ENCODE measurements around the gene FBXO45.
"Not testable (repeated sequence)": the region's sequence is repeated elsewhere in the genome, so short reads cannot be mapped to it uniquely, and the experiment has no call there.

Gene FBXO45

DNA sequence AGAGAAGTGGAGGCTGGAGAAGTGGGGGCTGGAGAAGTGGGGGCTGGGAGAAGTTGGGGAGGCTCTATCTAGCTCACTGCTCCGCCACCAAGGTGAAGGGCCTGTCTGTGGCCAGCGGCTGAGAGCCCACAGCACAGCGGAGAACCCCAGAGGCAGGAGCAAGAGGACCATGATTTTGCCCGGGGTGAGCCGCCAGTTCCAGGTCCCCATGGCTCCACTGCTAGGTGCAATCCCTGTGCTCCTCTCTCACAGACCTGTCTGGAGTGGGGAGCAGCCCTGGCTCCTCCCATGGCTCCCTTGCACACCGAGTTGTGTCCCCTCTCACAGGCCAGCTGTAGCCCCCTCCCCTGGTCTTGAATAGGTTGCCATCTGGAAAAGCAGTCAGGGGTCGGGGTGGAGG, 66.4 kb downstream of the FBXO45 start:
- peak overlapping the region; percentile 99 for H3K9ac ChIP-seq (ENCODE audit: low read depth, low read length, poor library complexity, severe bottlenecking)

DNA sequence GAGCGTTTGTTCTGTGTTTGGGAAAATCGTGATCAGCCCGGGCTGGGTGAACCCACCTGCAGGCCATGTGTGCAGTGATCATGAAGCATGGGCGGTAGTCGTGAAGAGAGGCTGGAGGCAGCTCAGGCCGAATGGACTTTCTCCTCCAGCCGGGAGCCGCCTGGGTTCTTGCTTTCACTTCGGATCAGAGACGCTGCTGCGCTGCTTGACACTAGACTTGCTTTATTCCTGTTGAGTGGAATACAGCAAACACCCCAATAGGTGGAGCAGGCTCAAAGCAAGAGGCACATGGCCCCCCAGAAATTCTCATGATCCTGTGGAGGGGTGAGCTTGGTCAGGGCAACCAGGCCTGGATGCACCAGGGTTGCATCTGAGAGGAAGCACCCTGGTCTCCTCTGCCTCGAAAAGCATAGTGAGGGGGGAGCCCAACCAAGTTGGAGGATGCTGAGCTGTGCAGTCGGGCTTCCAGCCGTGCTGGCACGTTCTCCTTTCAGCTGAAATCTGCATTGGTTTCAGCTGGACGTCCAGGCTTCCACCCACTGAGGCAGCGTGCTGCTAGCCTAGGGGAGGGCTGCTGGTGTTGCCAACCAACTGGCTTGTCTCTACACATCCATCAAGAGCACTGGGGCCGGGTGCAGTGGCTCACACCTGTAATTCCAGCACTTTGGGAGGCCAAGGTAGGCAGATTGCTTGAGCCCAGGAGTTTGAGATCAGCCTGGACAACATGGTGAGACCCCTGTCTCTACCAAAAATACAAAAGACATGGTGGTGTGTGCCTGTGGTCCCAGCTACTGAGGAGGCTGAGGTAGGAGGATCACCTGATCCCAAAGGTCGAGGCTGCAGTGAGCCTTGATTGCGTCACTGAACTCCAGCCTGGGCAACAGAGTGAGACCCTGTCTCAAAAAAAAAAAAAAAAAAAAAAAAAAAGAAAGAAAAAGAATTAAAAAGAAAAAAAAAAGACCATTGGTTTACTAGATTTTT, 68.2 kb downstream of the FBXO45 start:
- H3K79me2 ChIP-seq (ENCODE audit: insufficient read depth, low read length) = peaks cover 90% of the 10 kb centered on the region
- H2AFZ ChIP-seq (ENCODE audit: low read length) = no peak overlapping the region
- peaks cover 17% of the 10 kb centered on the region for H3K27me3 ChIP-seq (ENCODE audit: insufficient read depth, low read length, poor library complexity, severe bottlenecking)
- peaks cover 53% of the 10 kb centered on the region for H3K4me1 ChIP-seq (ENCODE audit: insufficient read depth, low read length, poor library complexity, severe bottlenecking)
- peak overlapping the region; percentile 93 for H3K4me3 ChIP-seq (ENCODE audit: low read length, poor library complexity, severe bottlenecking)
- peak overlapping the region; percentile 85 for H3K4me2 ChIP-seq (ENCODE audit: low read depth, low read length, poor library complexity, severe bottlenecking)
- H3K9me2 ChIP-seq (replicated peaks; ENCODE audit: low read depth, low read length) = no peaks in the 10 kb centered on the region
- H3F3A ChIP-seq (ENCODE audit: low read depth) = peaks cover 6% of the 10 kb centered on the region
- H4K20me1 ChIP-seq (ENCODE audit: insufficient read depth, low read length, poor library complexity, severe bottlenecking) = peaks cover 17% of the 10 kb centered on the region
- TF ChIP-seq EZH2phosphoT487 (IDR thresholded peaks at IDR 0.05; ENCODE audit: borderline replicate concordance) = no peak
- TF ChIP-seq, protein P1, sequence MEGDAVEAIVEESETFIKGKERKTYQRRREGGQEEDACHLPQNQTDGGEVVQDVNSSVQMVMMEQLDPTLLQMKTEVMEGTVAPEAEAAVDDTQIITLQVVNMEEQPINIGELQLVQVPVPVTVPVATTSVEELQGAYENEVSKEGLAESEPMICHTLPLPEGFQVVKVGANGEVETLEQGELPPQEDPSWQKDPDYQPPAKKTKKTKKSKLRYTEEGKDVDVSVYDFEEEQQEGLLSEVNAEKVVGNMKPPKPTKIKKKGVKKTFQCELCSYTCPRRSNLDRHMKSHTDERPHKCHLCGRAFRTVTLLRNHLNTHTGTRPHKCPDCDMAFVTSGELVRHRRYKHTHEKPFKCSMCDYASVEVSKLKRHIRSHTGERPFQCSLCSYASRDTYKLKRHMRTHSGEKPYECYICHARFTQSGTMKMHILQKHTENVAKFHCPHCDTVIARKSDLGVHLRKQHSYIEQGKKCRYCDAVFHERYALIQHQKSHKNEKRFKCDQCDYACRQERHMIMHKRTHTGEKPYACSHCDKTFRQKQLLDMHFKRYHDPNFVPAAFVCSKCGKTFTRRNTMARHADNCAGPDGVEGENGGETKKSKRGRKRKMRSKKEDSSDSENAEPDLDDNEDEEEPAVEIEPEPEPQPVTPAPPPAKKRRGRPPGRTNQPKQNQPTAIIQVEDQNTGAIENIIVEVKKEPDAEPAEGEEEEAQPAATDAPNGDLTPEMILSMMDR (conservative IDR thresholded peaks at IDR 0.05; ENCODE audit: low read length) = no peak
- H3K9ac ChIP-seq (ENCODE audit: low read depth, low read length, poor library complexity, severe bottlenecking) = peak overlapping the region; percentile 98
- H3K9me3 ChIP-seq (ENCODE audit: insufficient read depth, low read depth, low read length) = no peaks in the 10 kb centered on the region
- peaks cover 8% of the 10 kb centered on the region for H3K36me3 ChIP-seq (ENCODE audit: insufficient read depth, low read length)

More for the DNA sequence above, 66.4 kb downstream of the FBXO45 start:
- peaks cover 81% of the 10 kb centered on the region for H3K79me2 ChIP-seq (ENCODE audit: insufficient read depth, low read length)
- peak overlapping the region; percentile 94 for H3K4me2 ChIP-seq (ENCODE audit: low read depth, low read length, poor library complexity, severe bottlenecking)
- no peaks in the 10 kb centered on the region for H3K9me2 ChIP-seq (replicated peaks; ENCODE audit: low read depth, low read length)
- TF ChIP-seq EZH2phosphoT487 (IDR thresholded peaks at IDR 0.05; ENCODE audit: borderline replicate concordance) = no peak
- TF ChIP-seq, protein P1 (conservative IDR thresholded peaks at IDR 0.05; ENCODE audit: low read length) = no peak
- peaks cover 2% of the 10 kb centered on the region for H3K27me3 ChIP-seq (ENCODE audit: insufficient read depth, low read length, poor library complexity, severe bottlenecking)
- peaks cover 21% of the 10 kb centered on the region for H3F3A ChIP-seq (ENCODE audit: low read depth)
- peaks cover under 1% of the 10 kb centered on the region; the same call in 1 of the 2 replicates for H3K36me3 ChIP-seq (ENCODE audit: insufficient read depth, low read length)
- H3K4me3 ChIP-seq (ENCODE audit: low read length, poor library complexity, severe bottlenecking) = peak overlapping the region; percentile 91
- H3K4me1 ChIP-seq (ENCODE audit: insufficient read depth, low read length, poor library complexity, severe bottlenecking) = peaks cover 72% of the 10 kb centered on the region
- no peak overlapping the region for H2AFZ ChIP-seq (ENCODE audit: low read length)
- H4K20me1 ChIP-seq (ENCODE audit: insufficient read depth, low read length, poor library complexity, severe bottlenecking) = peaks cover 1% of the 10 kb centered on the region
- no peaks in the 10 kb centered on the region for H3K9me3 ChIP-seq (ENCODE audit: insufficient read depth, low read depth, low read length)

DNA sequence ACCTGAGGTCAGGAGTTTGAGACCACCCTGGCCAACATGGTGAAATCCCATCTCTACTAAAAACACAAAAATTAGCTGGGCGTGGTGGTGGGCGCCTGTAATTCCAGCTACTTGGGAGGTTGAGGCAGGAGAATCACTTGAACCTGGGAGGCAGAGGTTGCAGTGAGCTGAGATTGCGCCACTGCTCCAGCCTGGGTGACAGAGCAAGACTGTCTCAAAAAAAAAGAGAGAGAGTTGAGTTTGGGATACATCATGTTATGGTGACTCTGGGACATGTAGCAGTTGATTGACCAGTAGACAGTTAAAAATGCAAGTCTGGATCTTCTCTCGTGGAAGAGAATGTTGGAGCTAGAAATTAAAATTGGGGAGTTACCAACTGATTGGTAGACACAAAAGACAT, 69.5 kb downstream of the FBXO45 start:
- not testable (repeated sequence) for H3F3A ChIP-seq (ENCODE audit: low read depth); H3K9me2 ChIP-seq (replicated peaks; ENCODE audit: low read depth, low read length); H3K9me3 ChIP-seq (ENCODE audit: insufficient read depth, low read depth, low read length); H2AFZ ChIP-seq (ENCODE audit: low read length)
- H3K36me3 ChIP-seq (ENCODE audit: insufficient read depth, low read length) = peaks cover 21% of the 10 kb centered on the region
- peaks cover 100% of the 10 kb centered on the region for H3K79me2 ChIP-seq (ENCODE audit: insufficient read depth, low read length)
- peaks cover 54% of the 10 kb centered on the region for H3K4me1 ChIP-seq (ENCODE audit: insufficient read depth, low read length, poor library complexity, severe bottlenecking)
- peaks cover 26% of the 10 kb centered on the region for H3K27me3 ChIP-seq (ENCODE audit: insufficient read depth, low read length, poor library complexity, severe bottlenecking)
- peak overlapping the region; percentile 93 for H3K4me3 ChIP-seq (ENCODE audit: low read length, poor library complexity, severe bottlenecking)
- peak overlapping the region; percentile 98 for H3K9ac ChIP-seq (ENCODE audit: low read depth, low read length, poor library complexity, severe bottlenecking)
- peaks cover 30% of the 10 kb centered on the region for H4K20me1 ChIP-seq (ENCODE audit: insufficient read depth, low read length, poor library complexity, severe bottlenecking)
- H3K4me2 ChIP-seq (ENCODE audit: low read depth, low read length, poor library complexity, severe bottlenecking) = peak overlapping the region; percentile 85
